IMR-90 (cell line): ENCODE measurements around the gene DUS1L. TPM values are rescaled to one million over a fixed set of nuclear protein-coding genes. Genes with fewer than 3 reads are reported as not detected.

Source experiments
- ATAC-seq: fragments of 200-7000 bp; cut with Tn5 transposase; 2 replicates; pipeline ENCODE4 v1.9.1; 2020; ENCODE audit warnings: low read depth, mild to moderate bottlenecking, moderate library complexity
- BruUV-seq: library from RNA; stranded (reverse); fragments of 400-500 nt; replicated peaks from 2 replicates; lab custom pipeline; 2021; lab: Mats Ljungman, UMichigan
- CTCF ChIA-PET: fragments of 300-600 bp; formaldehyde crosslinking; extraction: SDS; loops from one replicate; lab custom pipeline; 2021; ENCODE audit warnings: antibody characterized with exemption; lab: Yijun Ruan, JAX
- POLR2A ChIA-PET: fragments of 300-600 bp; sonication (Branson Sonifier 250); formaldehyde crosslinking; loops from one replicate; lab custom pipeline; 2022; ENCODE audit warnings: antibody characterized with exemption; ENCODE audit not compliant: unreplicated experiment; lab: Charles Lee
- DNase-seq: peaks from one replicate; pipeline ENCODE4 v3.0.0; 2013
- H2AFZ ChIP-seq: replicated peaks from 2 replicates; pipeline ENCODE3; 2013; ENCODE audit warnings: low read length, mild to moderate bottlenecking; ENCODE audit not compliant: poor library complexity
- H2AK5ac ChIP-seq: 2 replicates; pipeline ENCODE4 v1.6.1; 2013; ENCODE audit warnings: low read depth, low read length, inconsistent platforms
- H2AK9ac ChIP-seq: replicated peaks from 2 replicates; pipeline ENCODE3; 2013; ENCODE audit warnings: mild to moderate bottlenecking, low read depth, low read length, moderate library complexity; ENCODE audit not compliant: poor library complexity
- H2BK120ac ChIP-seq: 2 replicates; pipeline ENCODE4 v1.6.1; 2013; ENCODE audit warnings: low read depth, low read length, inconsistent platforms
- H2BK15ac ChIP-seq: 3 replicates; pipeline ENCODE4 v1.6.1; 2013; ENCODE audit warnings: low read depth, low read length, inconsistent platforms
- H2BK20ac ChIP-seq: 2 replicates; pipeline ENCODE4 v1.6.1; 2013; ENCODE audit warnings: low read depth, mild to moderate bottlenecking, inconsistent platforms, low read length, moderate library complexity
- H2BK5ac ChIP-seq: 2 replicates; pipeline ENCODE4 v1.6.1; 2013; ENCODE audit warnings: mild to moderate bottlenecking, low read depth, low read length, inconsistent platforms; ENCODE audit not compliant: poor library complexity, severe bottlenecking
- H3K14ac ChIP-seq: replicated peaks from 2 replicates; pipeline ENCODE4 v1.6.1; 2013; ENCODE audit warnings: low read depth, low read length, inconsistent platforms
- H3K18ac ChIP-seq: 2 replicates; pipeline ENCODE4 v1.6.1; 2013; ENCODE audit warnings: low read depth, low read length, control low read depth
- H3K23ac ChIP-seq: 2 replicates; pipeline ENCODE4 v1.6.1; 2013; ENCODE audit warnings: low read depth, low read length, inconsistent platforms
- H3K27ac ChIP-seq: 2 replicates; pipeline ENCODE4 v1.5.1; 2013; ENCODE audit warnings: mild to moderate bottlenecking, control low read depth, low read length; ENCODE audit not compliant: insufficient read depth
- H3K27me3 ChIP-seq: 2 replicates; pipeline ENCODE4 v1.6.1; 2013; ENCODE audit warnings: low read length; ENCODE audit not compliant: control insufficient read depth, insufficient read depth
- H3K36me3 ChIP-seq: 2 replicates; pipeline ENCODE4 v1.6.1; 2013; ENCODE audit warnings: low read length, mixed read lengths; ENCODE audit not compliant: control insufficient read depth, insufficient read depth
- H3K4ac ChIP-seq: 2 replicates; pipeline ENCODE4 v1.6.1; 2013; ENCODE audit warnings: low read depth, low read length, inconsistent platforms
- H3K4me1 ChIP-seq: 2 replicates; pipeline ENCODE4 v1.6.1; 2013; ENCODE audit warnings: low read length, mixed read lengths; ENCODE audit not compliant: control insufficient read depth, insufficient read depth
- H3K4me2 ChIP-seq: 2 replicates; pipeline ENCODE4 v1.6.1; 2013; ENCODE audit warnings: low read depth, mild to moderate bottlenecking, control low read depth, low read length, moderate library complexity
- H3K4me3 ChIP-seq: 2 replicates; pipeline ENCODE4 v1.5.1; 2013; ENCODE audit warnings: low read depth, mild to moderate bottlenecking, control low read depth, low read length, moderate library complexity; ENCODE audit not compliant: insufficient read depth
- H3K56ac ChIP-seq: 2 replicates; pipeline ENCODE4 v1.6.1; 2013; ENCODE audit warnings: low read length, inconsistent platforms; ENCODE audit not compliant: insufficient read depth; ENCODE audit errors: extremely low read depth
- H3K79me1 ChIP-seq, 2 experiments: 2 replicates each; pipeline ENCODE4 v1.6.1; 2013; ENCODE audit warnings: low read length in 2 of 2, inconsistent platforms in 1 of 2, low read depth in 1 of 2
- H3K9ac ChIP-seq: 2 replicates; pipeline ENCODE4 v1.6.1; 2013; ENCODE audit warnings: low read depth, low read length, control low read depth
- H3K9me1 ChIP-seq: 2 replicates; pipeline ENCODE4 v1.6.1; 2013; ENCODE audit warnings: low read length, inconsistent platforms; ENCODE audit not compliant: insufficient read depth
- H3K9me3 ChIP-seq: 2 replicates; pipeline ENCODE4 v1.6.1; 2013; ENCODE audit warnings: low read length; ENCODE audit not compliant: control insufficient read depth, insufficient read depth
- H4K20me1 ChIP-seq: 2 replicates; pipeline ENCODE4 v1.6.1; 2013; ENCODE audit warnings: low read length, inconsistent platforms; ENCODE audit not compliant: insufficient read depth
- H4K5ac ChIP-seq: 2 replicates; pipeline ENCODE4 v1.6.1; 2013; ENCODE audit warnings: mild to moderate bottlenecking, low read depth, low read length, control low read depth
- H4K8ac ChIP-seq, 2 experiments: 2 replicates each; pipeline ENCODE4 v1.6.1; 2013; ENCODE audit warnings: low read depth in 2 of 2, low read length in 2 of 2, control low read depth in 1 of 2, inconsistent platforms in 1 of 2
- H4K91ac ChIP-seq: 2 replicates; pipeline ENCODE4 v1.6.1; 2013; ENCODE audit warnings: low read depth, low read length, inconsistent platforms; ENCODE audit not compliant: insufficient read depth
- CHD1 ChIP-seq: IDR thresholded peaks from 2 replicates; pipeline ENCODE4 v1.6.1; 2012; ENCODE audit warnings: low read depth, low read length, improper control_type of control experiment
- ELK1 ChIP-seq: fragments of 150-350 bp; IDR thresholded peaks from 2 replicates; pipeline ENCODE4 v1.6.1; 2016; ENCODE audit warnings: low read depth, mild to moderate bottlenecking, low read length, moderate library complexity, borderline replicate concordance
- FOS ChIP-seq: fragments of 150-350 bp; IDR thresholded peaks from 2 replicates; pipeline ENCODE4 v1.6.1; 2016; ENCODE audit warnings: low read depth, low read length
- MAFK ChIP-seq: IDR thresholded peaks from 2 replicates; pipeline ENCODE4 v1.6.1; 2012; ENCODE audit warnings: low read depth, low read length, improper control_type of control experiment
- MAZ ChIP-seq: IDR thresholded peaks from 2 replicates; pipeline ENCODE4 v1.6.1; 2012; ENCODE audit warnings: low read depth, mild to moderate bottlenecking, low read length, improper control_type of control experiment, moderate library complexity, borderline replicate concordance
- MXI1 ChIP-seq: IDR thresholded peaks from 2 replicates; pipeline ENCODE4 v1.6.1; 2012; ENCODE audit warnings: low read depth, mild to moderate bottlenecking, low read length, moderate library complexity, borderline replicate concordance
- NFE2L2 ChIP-seq: fragments of 150-350 bp; IDR thresholded peaks from 2 replicates; pipeline ENCODE4 v1.6.1; 2016; ENCODE audit warnings: low read depth, mild to moderate bottlenecking, low read length
- POLR2A ChIP-seq: IDR thresholded peaks from 2 replicates; pipeline ENCODE4 v1.6.1; 2012; ENCODE audit warnings: mild to moderate bottlenecking, low read depth, low read length
- RAD21 ChIP-seq: IDR thresholded peaks from 2 replicates; pipeline ENCODE4 v1.6.1; 2012; ENCODE audit warnings: low read length, improper control_type of control experiment
- RCOR1 ChIP-seq: IDR thresholded peaks from 2 replicates; pipeline ENCODE4 v1.6.1; 2012; ENCODE audit warnings: mild to moderate bottlenecking, low read length, improper control_type of control experiment; ENCODE audit not compliant: insufficient replicate concordance
- RFX5 ChIP-seq: IDR thresholded peaks from 2 replicates; pipeline ENCODE4 v1.8.0; 2012; ENCODE audit warnings: low read depth, mild to moderate bottlenecking, low read length, moderate library complexity
- SMC3 ChIP-seq: fragments of 150-350 bp; IDR thresholded peaks from 2 replicates; pipeline ENCODE4 v1.6.1; 2016; ENCODE audit warnings: low read depth, mild to moderate bottlenecking, antibody characterized with exemption, low read length, moderate library complexity
- WGBS, 2 experiments: methylation state at CpG; one replicate each; pipeline versions ENCODE4 v1.1.5 to v1.1.7; 2013; ENCODE audit warnings: missing lambda C conversion rate in 2 of 2; ENCODE audit not compliant: insufficient read length in 1 of 2; ENCODE audit errors: extremely low coverage in 2 of 2; 5-methylcytosine and 5-hydroxymethylcytosine counted together
- dilution Hi-C: fragments of 300-500 bp; cut with HindIII; formaldehyde crosslinking; loops from one replicate; pipeline ENCODE4 v1.14.3; 2018; ENCODE audit warnings: low sequenced_read_pairs; ENCODE audit not compliant: unreplicated experiment
- in situ Hi-C: fragments of 300-500 bp; cut with MboI; formaldehyde crosslinking; loops from 3 replicates; pipeline ENCODE4 v1.14.3; 2019; ENCODE audit warnings: low sequenced_read_pairs, inconsistent platforms, mixed read lengths
- intact Hi-C: fragments of 100-400 bp; cut with micrococcal nuclease; formaldehyde crosslinking; loops from 2 replicates; pipeline ENCODE4 v1.10.0; 2022
- polyA plus RNA-seq, 3 experiments: library from polyadenylated mRNA; depleted of rRNA; stranded (reverse); fragments of >200 nt; gene quantifications; 2 replicates each; pipeline ENCODE4 v1.2.3, GENCODE V29; 2012; ENCODE audit warnings: low replicate concordance in 1 of 3
- total RNA-seq: library from RNA; depleted of rRNA; stranded (reverse); fragments of >200 nt; gene quantifications from 2 replicates; pipeline ENCODE4 v1.2.3, GENCODE V29; 2012

Gene DUS1L
- total and polyA plus RNA-seq, 2 of the 4 experiments (the other 2 are of a cell fraction), result 29.0 to 76.9 TPM

GRCh38 chr17:82081546-82081945, 15.9 kb upstream of the DUS1L start:
- ChIA-PET CTCF (no interaction called here), POLR2A (no interaction called here)
- no peak overlapping the region for H4K91ac ChIP-seq
- no peaks in the 10 kb centered on the region for H3K79me1 ChIP-seq
- H2BK120ac ChIP-seq, result no peak overlapping the region
- H3K14ac ChIP-seq, result no peak overlapping the region
- H3K27me3 ChIP-seq, result no peaks in the 10 kb centered on the region
- no peak overlapping the region for H2AK5ac ChIP-seq
- no peaks in the 10 kb centered on the region for H3K9me1 ChIP-seq
- H3K4me2 ChIP-seq, result no peak overlapping the region
- no peaks in the 10 kb centered on the region for H3K4me1 ChIP-seq
- H2BK5ac ChIP-seq, result no peak overlapping the region
- no peak overlapping the region for H3K4ac ChIP-seq
- no peak overlapping the region for H2AK9ac ChIP-seq
- no peak overlapping the region for H3K4me3 ChIP-seq
- intact Hi-C loops (no loop called here), in situ Hi-C loops (no loop called here), dilution Hi-C loops (no loop called here)
- H3K9me3 ChIP-seq, result no peaks in the 10 kb centered on the region
- WGBS, 2 experiments, result 97% methylated on average over 11 of the region's 20 CpGs; no CpG with 5 or more reads in 1 of the 2 experiments
- H3K18ac ChIP-seq, result no peak overlapping the region
- DNase-seq, result no peak
- no peak overlapping the region for H3K9ac ChIP-seq
- H3K56ac ChIP-seq, result no peak overlapping the region
- H4K5ac ChIP-seq, result no peak overlapping the region
- no peak overlapping the region for H4K8ac ChIP-seq
- H3K27ac ChIP-seq, result no peak overlapping the region
- no peak overlapping the region for H2BK20ac ChIP-seq
- H4K20me1 ChIP-seq, result no peaks in the 10 kb centered on the region; the same call in none of the 2 replicates
- peaks cover 74% of the 10 kb centered on the region for H3K36me3 ChIP-seq
- no TSS peak for BruUV-seq
- no peak overlapping the region for H2BK15ac ChIP-seq
- TF ChIP-seq POLR2A, result no peak
- no peak for TF ChIP-seq MAZ
- no peak for TF ChIP-seq SMC3
- no peak for TF ChIP-seq CHD1
- TF ChIP-seq RFX5, result no peak
- no peak for TF ChIP-seq FOS
- no peak for TF ChIP-seq MAFK
- TF ChIP-seq RAD21, result no peak
- no peak for TF ChIP-seq RCOR1
- no peak for TF ChIP-seq NFE2L2
- TF ChIP-seq ELK1, result no peak
- no peak for TF ChIP-seq MXI1
- H3K23ac ChIP-seq, result no peak overlapping the region
- H2AFZ ChIP-seq, result no peak overlapping the region
- no peak for ATAC-seq
